ENCODE data around the gene PLEKHA6.

DNA sequence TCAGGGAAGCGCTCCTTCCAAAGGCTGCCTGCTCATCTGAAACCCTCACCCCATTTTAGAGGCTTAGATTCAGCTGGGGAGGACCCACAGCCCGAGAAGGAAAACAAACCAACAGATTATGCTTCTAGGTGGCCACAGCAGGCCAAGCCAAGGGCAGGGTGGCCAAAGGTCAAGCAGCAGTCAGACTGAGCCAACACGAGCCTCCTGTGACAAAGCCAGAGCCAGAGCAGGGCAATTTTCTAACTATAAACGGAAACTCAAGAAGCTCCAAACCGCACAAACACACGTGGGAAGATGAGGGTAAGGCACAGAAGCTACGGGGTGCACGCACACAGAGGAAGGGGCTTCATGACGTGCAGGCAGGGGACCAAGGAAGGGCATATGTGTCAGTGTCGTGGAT, 64.1 kb downstream of the PLEKHA6 start:
- TF ChIP-seq CTCF (IDR thresholded peaks at IDR 0.05; ENCODE audit: insufficient read depth, low read length) (no peak), SPI1 (IDR thresholded peaks at IDR 0.05; ENCODE audit: borderline replicate concordance, low read depth) (no peak), POLR2AphosphoS5 (IDR thresholded peaks at IDR 0.05; ENCODE audit: low read depth) (peak; percentile 41; the same call in 1 of the 2 replicates)
- TF ChIP-seq, protein P1, sequence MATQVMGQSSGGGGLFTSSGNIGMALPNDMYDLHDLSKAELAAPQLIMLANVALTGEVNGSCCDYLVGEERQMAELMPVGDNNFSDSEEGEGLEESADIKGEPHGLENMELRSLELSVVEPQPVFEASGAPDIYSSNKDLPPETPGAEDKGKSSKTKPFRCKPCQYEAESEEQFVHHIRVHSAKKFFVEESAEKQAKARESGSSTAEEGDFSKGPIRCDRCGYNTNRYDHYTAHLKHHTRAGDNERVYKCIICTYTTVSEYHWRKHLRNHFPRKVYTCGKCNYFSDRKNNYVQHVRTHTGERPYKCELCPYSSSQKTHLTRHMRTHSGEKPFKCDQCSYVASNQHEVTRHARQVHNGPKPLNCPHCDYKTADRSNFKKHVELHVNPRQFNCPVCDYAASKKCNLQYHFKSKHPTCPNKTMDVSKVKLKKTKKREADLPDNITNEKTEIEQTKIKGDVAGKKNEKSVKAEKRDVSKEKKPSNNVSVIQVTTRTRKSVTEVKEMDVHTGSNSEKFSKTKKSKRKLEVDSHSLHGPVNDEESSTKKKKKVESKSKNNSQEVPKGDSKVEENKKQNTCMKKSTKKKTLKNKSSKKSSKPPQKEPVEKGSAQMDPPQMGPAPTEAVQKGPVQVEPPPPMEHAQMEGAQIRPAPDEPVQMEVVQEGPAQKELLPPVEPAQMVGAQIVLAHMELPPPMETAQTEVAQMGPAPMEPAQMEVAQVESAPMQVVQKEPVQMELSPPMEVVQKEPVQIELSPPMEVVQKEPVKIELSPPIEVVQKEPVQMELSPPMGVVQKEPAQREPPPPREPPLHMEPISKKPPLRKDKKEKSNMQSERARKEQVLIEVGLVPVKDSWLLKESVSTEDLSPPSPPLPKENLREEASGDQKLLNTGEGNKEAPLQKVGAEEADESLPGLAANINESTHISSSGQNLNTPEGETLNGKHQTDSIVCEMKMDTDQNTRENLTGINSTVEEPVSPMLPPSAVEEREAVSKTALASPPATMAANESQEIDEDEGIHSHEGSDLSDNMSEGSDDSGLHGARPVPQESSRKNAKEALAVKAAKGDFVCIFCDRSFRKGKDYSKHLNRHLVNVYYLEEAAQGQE (IDR thresholded peaks at IDR 0.05; ENCODE audit: insufficient replicate concordance, low read depth) = no peak
